Activated naive CD8-positive, alpha-beta T cell treated with anti-CD3 and anti-CD28 coated beads, Interleukin-2, amount 10 ng/mL, durations not matched to agents 7 days and 5 days (primary cell): ENCODE data around the gene C2orf80. TPM values are rescaled to one million over a fixed set of nuclear protein-coding genes. Genes with fewer than 3 reads are reported as not detected.

Source experiments
- ATAC-seq: fragments of 150-1000 bp; cut with Tn5 transposase; one replicate; pipeline ENCODE4 v1.10.0; 2021; ENCODE audit warnings: low read depth, moderate library complexity
- POLR2A ChIA-PET: fragments of 350-600 bp; sonication (Branson Sonifier 250); formaldehyde crosslinking; loops from one replicate; lab custom pipeline; 2021; ENCODE audit warnings: antibody characterized with exemption; lab: Charles Lee
- DNase-seq: peaks from one replicate; pipeline ENCODE4 v3.0.0; 2021
- H3K27ac Mint-ChIP-seq: one replicate; pipeline ENCODE4 v1.8.0; 2022; ENCODE audit warnings: mild to moderate bottlenecking, mixed read lengths
- H3K27me3 Mint-ChIP-seq: one replicate; pipeline ENCODE4 v1.8.0; 2022; ENCODE audit warnings: mild to moderate bottlenecking, moderate library complexity, mixed read lengths
- H3K36me3 Mint-ChIP-seq: one replicate; pipeline ENCODE4 v1.8.0; 2021; ENCODE audit warnings: mild to moderate bottlenecking, mixed read lengths
- H3K4me1 Mint-ChIP-seq: one replicate; pipeline ENCODE4 v1.8.0; 2021; ENCODE audit warnings: mixed read lengths
- H3K4me3 Mint-ChIP-seq: one replicate; pipeline ENCODE4 v1.8.0; 2022; ENCODE audit warnings: mild to moderate bottlenecking, moderate library complexity, mixed read lengths
- H3K9me3 Mint-ChIP-seq: one replicate; pipeline ENCODE4 v1.8.0; 2021; ENCODE audit warnings: mixed read lengths
- total RNA-seq, 2 experiments: library from RNA; stranded (reverse); gene quantifications; one replicate each; pipeline ENCODE4 v1.2.3, GENCODE V29; 2021

C2orf80 gene
- total RNA-seq, 2 experiments from 2014 or later: not detected

GRCh38 chr2:208164951-208165755 lies 24.7 kb downstream of the C2orf80 start:
- Mint-ChIP-seq H3K27me3 (peaks cover 28% of the 10 kb centered on the region), H3K36me3 (no peaks in the 10 kb centered on the region), H3K4me1 (no peaks in the 10 kb centered on the region), H3K27ac (no peak overlapping the region), H3K9me3 (no peaks in the 10 kb centered on the region), H3K4me3 (no peak overlapping the region)
- ATAC-seq: no peak
- DNase-seq: no peak
- POLR2A ChIA-PET: interaction anchor here (1.3 kb wide), 1 partner anchor 64 kb away, joined by 4 read pairs; no protein-coding TSS in a partner anchor

GRCh38 chr2:208163489-208163888 lies 26.3 kb downstream of the C2orf80 start, which contains the start of gene CRYGA:
Gene CRYGA, minus strand, starts transcription at chr2:208163589. Its CDS starts 33 bp downstream, at chr2:208163556.
- H3K4me3 Mint-ChIP-seq: no peak within 1 kb of the TSS
- no peaks in the 10 kb centered on the region for H3K9me3 Mint-ChIP-seq
- DNase-seq (no peak), ATAC-seq (no peak)
- no peak within 1 kb of the TSS for H3K27ac Mint-ChIP-seq
- H3K36me3 Mint-ChIP-seq: no peaks in the 10 kb centered on the region
- no peaks in the 10 kb centered on the region for H3K4me1 Mint-ChIP-seq
- H3K27me3 Mint-ChIP-seq: peaks cover 20% of the 10 kb centered on the region
- POLR2A ChIA-PET: no interaction called here

- H3K4me1 Mint-ChIP-seq: no peaks in the 10 kb centered on the region
- H3K9me3 Mint-ChIP-seq: no peaks in the 10 kb centered on the region
- no peak for DNase-seq
- ATAC-seq: no peak
- H3K36me3 Mint-ChIP-seq: no peaks in the 10 kb centered on the region
- no peak overlapping the region for H3K4me3 Mint-ChIP-seq
- H3K27me3 Mint-ChIP-seq: peaks cover 22% of the 10 kb centered on the region
- no peak overlapping the region for H3K27ac Mint-ChIP-seq
- POLR2A ChIA-PET: no interaction called here
Observed at GRCh38 chr2:208156439-208156838, 33.4 kb downstream of the C2orf80 start.

GRCh38 chr2:208153156-208153555 lies 36.7 kb downstream of the C2orf80 start:
- peaks cover 29% of the 10 kb centered on the region for H3K27me3 Mint-ChIP-seq
- POLR2A ChIA-PET: no interaction called here
- H3K4me1 Mint-ChIP-seq: no peaks in the 10 kb centered on the region
- H3K9me3 Mint-ChIP-seq: no peaks in the 10 kb centered on the region
- no peak overlapping the region for H3K27ac Mint-ChIP-seq
- ATAC-seq (no peak), DNase-seq (no peak)
- no peak overlapping the region for H3K4me3 Mint-ChIP-seq
- H3K36me3 Mint-ChIP-seq: no peaks in the 10 kb centered on the region

- Mint-ChIP-seq H3K4me3 (no peak overlapping the region), H3K27me3 (peaks cover 23% of the 10 kb centered on the region), H3K27ac (no peak overlapping the region), H3K9me3 (no peaks in the 10 kb centered on the region), H3K36me3 (no peaks in the 10 kb centered on the region), H3K4me1 (no peaks in the 10 kb centered on the region)
- DNase-seq (no peak), ATAC-seq (no peak)
- POLR2A ChIA-PET: no interaction called here
Observed at GRCh38 chr2:208150956-208151355, 38.9 kb downstream of the C2orf80 start.

GRCh38 chr2:208150094-208150493 lies 39.7 kb downstream of the C2orf80 start:
- H3K36me3 Mint-ChIP-seq: no peaks in the 10 kb centered on the region
- peaks cover 17% of the 10 kb centered on the region for H3K27me3 Mint-ChIP-seq
- H3K27ac Mint-ChIP-seq: no peak overlapping the region
- H3K4me1 Mint-ChIP-seq: no peaks in the 10 kb centered on the region
- POLR2A ChIA-PET: no interaction called here
- no peak overlapping the region for H3K4me3 Mint-ChIP-seq
- DNase-seq (no peak), ATAC-seq (no peak)
- H3K9me3 Mint-ChIP-seq: no peaks in the 10 kb centered on the region

GRCh38 chr2:208148803-208149202 lies 41.0 kb downstream of the C2orf80 start:
- DNase-seq: no peak
- no peaks in the 10 kb centered on the region for H3K4me1 Mint-ChIP-seq
- peaks cover 17% of the 10 kb centered on the region for H3K27me3 Mint-ChIP-seq
- no peak for ATAC-seq
- no peak overlapping the region for H3K27ac Mint-ChIP-seq
- no peak overlapping the region for H3K4me3 Mint-ChIP-seq
- peaks cover 2% of the 10 kb centered on the region for H3K9me3 Mint-ChIP-seq
- POLR2A ChIA-PET: no interaction called here
- no peaks in the 10 kb centered on the region for H3K36me3 Mint-ChIP-seq

- no peak for DNase-seq
- Mint-ChIP-seq H3K9me3 (peaks cover 2% of the 10 kb centered on the region), H3K4me1 (no peaks in the 10 kb centered on the region), H3K27me3 (peaks cover 16% of the 10 kb centered on the region), H3K36me3 (no peaks in the 10 kb centered on the region), H3K27ac (no peak overlapping the region), H3K4me3 (no peak overlapping the region)
- POLR2A ChIA-PET: no interaction called here
- ATAC-seq: no peak
Observed at GRCh38 chr2:208147759-208148158, 42.1 kb downstream of the C2orf80 start.

- Mint-ChIP-seq H3K4me3 (no peak overlapping the region), H3K9me3 (peaks cover 2% of the 10 kb centered on the region), H3K36me3 (no peaks in the 10 kb centered on the region), H3K27ac (no peak overlapping the region), H3K4me1 (no peaks in the 10 kb centered on the region), H3K27me3 (peaks cover 9% of the 10 kb centered on the region)
- POLR2A ChIA-PET: no interaction called here
- DNase-seq (no peak), ATAC-seq (no peak)
Observed at GRCh38 chr2:208147008-208147407, 42.8 kb downstream of the C2orf80 start.

- Mint-ChIP-seq H3K4me3 (no peak within 1 kb of the TSS), H3K27ac (no peak within 1 kb of the TSS), H3K27me3 (peaks cover 7% of the 10 kb centered on the region), H3K4me1 (no peaks in the 10 kb centered on the region), H3K9me3 (peaks cover 2% of the 10 kb centered on the region), H3K36me3 (no peaks in the 10 kb centered on the region)
- DNase-seq (no peak), ATAC-seq (no peak)
- POLR2A ChIA-PET: no interaction called here
Observed at GRCh38 chr2:208146006-208146405, 43.8 kb downstream of the C2orf80 start, which contains the start of gene CRYGB. Gene CRYGB, minus strand, starts transcription at chr2:208146158. Its CDS starts 38 bp downstream, at chr2:208146120.

- POLR2A ChIA-PET: no interaction called here
- DNase-seq: no peak
- no peak overlapping the region for H3K4me3 Mint-ChIP-seq
- no peaks in the 10 kb centered on the region for H3K36me3 Mint-ChIP-seq
- H3K27ac Mint-ChIP-seq: no peak overlapping the region
- no peaks in the 10 kb centered on the region for H3K4me1 Mint-ChIP-seq
- H3K27me3 Mint-ChIP-seq: no peaks in the 10 kb centered on the region
- peaks cover 3% of the 10 kb centered on the region for H3K9me3 Mint-ChIP-seq
- no peak for ATAC-seq
Observed at GRCh38 chr2:208142925-208143799, 46.7 kb downstream of the C2orf80 start.

- POLR2A ChIA-PET: no interaction called here
- DNase-seq: no peak
- no peak overlapping the region for H3K27ac Mint-ChIP-seq
Observed at GRCh38 chr2:208142240-208142924, 47.4 kb downstream of the C2orf80 start.

GRCh38 chr2:208139447-208139846 lies 50.4 kb downstream of the C2orf80 start:
- peaks cover 11% of the 10 kb centered on the region for H3K4me1 Mint-ChIP-seq
- H3K27ac Mint-ChIP-seq: no peak overlapping the region
- POLR2A ChIA-PET: no interaction called here
- H3K9me3 Mint-ChIP-seq: peaks cover 3% of the 10 kb centered on the region
- H3K4me3 Mint-ChIP-seq: no peak overlapping the region
- no peaks in the 10 kb centered on the region for H3K27me3 Mint-ChIP-seq
- no peak for DNase-seq
- H3K36me3 Mint-ChIP-seq: peaks cover 5% of the 10 kb centered on the region
- no peak for ATAC-seq

More at GRCh38 chr2:208142240-208142924, 47.4 kb downstream of the C2orf80 start:
- Mint-ChIP-seq H3K36me3 (peaks cover 4% of the 10 kb centered on the region), H3K4me1 (no peaks in the 10 kb centered on the region), H3K27me3 (no peaks in the 10 kb centered on the region), H3K9me3 (peaks cover 3% of the 10 kb centered on the region), H3K4me3 (no peak overlapping the region)
- no peak for ATAC-seq
